Measurements from ENCODE around the gene EVA1A. TPM values are rescaled to one million over a fixed set of nuclear protein-coding genes. Genes with fewer than 3 reads are reported as not detected.

Gene EVA1A
- total RNA-seq, 1 donor from 2014 or later: 19.0 TPM

GRCh38 chr2:75526842-75527241, 33.9 kb downstream of the EVA1A start:
- Histone ChIP-seq H3K4me2 (ENCODE audit: low read length) (no peak overlapping the region), H3K79me2 (ENCODE audit: insufficient read depth, low read length) (peaks cover 89% of the 10 kb centered on the region)
- H3K9me3 Mint-ChIP-seq (ENCODE audit: unreplicated experiment): peaks cover 2% of the 10 kb centered on the region

GRCh38 chr2:75525434-75526310, 35.1 kb downstream of the EVA1A start:
- H3K4me1 Mint-ChIP-seq (ENCODE audit: low read depth, unreplicated experiment): peaks cover 23% of the 10 kb centered on the region
- DNase-seq (ENCODE audit: low read depth): peak; percentile 52

More at GRCh38 chr2:75526842-75527241, 33.9 kb downstream of the EVA1A start:
- H4K20me1 ChIP-seq (ENCODE audit: insufficient read depth, low read length): peaks cover 90% of the 10 kb centered on the region
- H3K9ac ChIP-seq (ENCODE audit: low read length): no peak overlapping the region
- H3K27me3 ChIP-seq (ENCODE audit: insufficient read depth, low read length): no peaks in the 10 kb centered on the region
- no peak for DNase-seq (ENCODE audit: low read depth)
- no peak overlapping the region for H2AFZ ChIP-seq (ENCODE audit: low read depth, low read length)
- no peak overlapping the region for H3K27ac ChIP-seq (ENCODE audit: low read depth, low read length)
- Mint-ChIP-seq H3K27ac (ENCODE audit: unreplicated experiment) (no peak overlapping the region), H3K4me1 (ENCODE audit: low read depth, unreplicated experiment) (peaks cover 23% of the 10 kb centered on the region), H3K4me3 (ENCODE audit: unreplicated experiment) (no peak overlapping the region), H3K36me3 (ENCODE audit: low read depth, unreplicated experiment) (peaks cover 8% of the 10 kb centered on the region), H3K27me3 (ENCODE audit: low read depth, unreplicated experiment) (no peaks in the 10 kb centered on the region)
- H3K36me3 ChIP-seq (ENCODE audit: insufficient read depth, low read length): peaks cover 8% of the 10 kb centered on the region
- TF ChIP-seq EZH2 (IDR thresholded peaks at IDR 0.05; ENCODE audit: insufficient read depth, low read length): no peak
- H3K9me3 ChIP-seq (ENCODE audit: insufficient read depth, low read depth, low read length): no peaks in the 10 kb centered on the region
- H3K4me3 ChIP-seq (ENCODE audit: insufficient read depth, low read depth, low read length): no peak overlapping the region
- H3K4me1 ChIP-seq (ENCODE audit: insufficient read depth, low read length): peaks cover 54% of the 10 kb centered on the region
- FAIRE-seq: no peak

More at GRCh38 chr2:75525434-75526310, 35.1 kb downstream of the EVA1A start:
- no peak overlapping the region for H3K27ac ChIP-seq (ENCODE audit: low read depth, low read length)
- Mint-ChIP-seq H3K9me3 (ENCODE audit: unreplicated experiment) (peaks cover 2% of the 10 kb centered on the region), H3K27me3 (ENCODE audit: low read depth, unreplicated experiment) (no peaks in the 10 kb centered on the region), H3K36me3 (ENCODE audit: low read depth, unreplicated experiment) (peaks cover 8% of the 10 kb centered on the region), H3K4me3 (ENCODE audit: unreplicated experiment) (no peak overlapping the region), H3K27ac (ENCODE audit: unreplicated experiment) (no peak overlapping the region)
- H4K20me1 ChIP-seq (ENCODE audit: insufficient read depth, low read length): peaks cover 80% of the 10 kb centered on the region
- H3K27me3 ChIP-seq (ENCODE audit: insufficient read depth, low read length): no peaks in the 10 kb centered on the region
- H3K9me3 ChIP-seq (ENCODE audit: insufficient read depth, low read depth, low read length): no peaks in the 10 kb centered on the region
- peak overlapping the region; percentile 42 for H3K4me2 ChIP-seq (ENCODE audit: low read length)
- no peak overlapping the region for H3K4me3 ChIP-seq (ENCODE audit: insufficient read depth, low read depth, low read length)
- no peak for TF ChIP-seq EZH2 (IDR thresholded peaks at IDR 0.05; ENCODE audit: insufficient read depth, low read length)
- no peak for TF ChIP-seq CTCF (IDR thresholded peaks at IDR 0.05; ENCODE audit: insufficient read depth, low read depth, low read length)
- peaks cover 88% of the 10 kb centered on the region for H3K79me2 ChIP-seq (ENCODE audit: insufficient read depth, low read length)
- H2AFZ ChIP-seq (ENCODE audit: low read depth, low read length): no peak overlapping the region
- peaks cover 54% of the 10 kb centered on the region for H3K4me1 ChIP-seq (ENCODE audit: insufficient read depth, low read length)
- no peak overlapping the region for H3K9ac ChIP-seq (ENCODE audit: low read length)
- peaks cover 19% of the 10 kb centered on the region for H3K36me3 ChIP-seq (ENCODE audit: insufficient read depth, low read length)
- FAIRE-seq: no peak
